ENCODE measurements around the gene KIF2C. TPM values are rescaled to one million over a fixed set of nuclear protein-coding genes. Genes with fewer than 3 reads are reported as not detected.

KIF2C gene
- total RNA-seq, 1 experiment from 2014 or later = 92.6 TPM

GRCh38 chr1:44817307-44817706, 77.7 kb downstream of the KIF2C start:
- RAD21 ChIA-PET (ENCODE audit: low non-redundant PET in 1 of 2, low total read pairs in 2 of 2, uncharacterized antibody in 2 of 2, unreplicated experiment in 2 of 2) = interaction anchor here (0.6 to 0.9 kb wide), 2 partner anchors 20 to 24 kb away, joined by 3 read pairs; no protein-coding TSS in a partner anchor
- intact Hi-C loops (cut with micrococcal nuclease) = no loop called here
- Histone ChIP-seq H3K4me1 (ENCODE audit: control insufficient read depth in 1 of 2, insufficient read depth in 2 of 2, low read length in 2 of 2) (peaks cover 11 to 39% of the 10 kb centered on the region in 2 experiments), H3K9me2 (ENCODE audit: insufficient read depth) (no peaks in the 10 kb centered on the region), H3K36me3 (ENCODE audit: control insufficient read depth in 1 of 2, insufficient read depth in 2 of 2, low read length in 2 of 2) (no peaks in the 10 kb centered on the region), H3K9me3 (ENCODE audit: control insufficient read depth in 1 of 2, insufficient read depth in 1 of 2, low read depth in 1 of 2, low read length in 2 of 2) (no peaks in the 10 kb centered on the region), H3K27me3 (ENCODE audit: insufficient read depth, low read length) (no peaks in the 10 kb centered on the region), H3K4me2 (ENCODE audit: low read length) (no peak overlapping the region), H2AFZ (ENCODE audit: low read depth, low read length, poor library complexity, severe bottlenecking) (no peak overlapping the region), H4K20me1 (ENCODE audit: insufficient read depth) (no peaks in the 10 kb centered on the region), H3K4me3 (replicated peaks in 1 of 2; ENCODE audit: low read depth in 1 of 2, low read length in 2 of 2) (no peak overlapping the region), H3K79me2 (ENCODE audit: insufficient read depth, low read length) (no peaks in the 10 kb centered on the region), H3K9ac (ENCODE audit: low read length) (no peak overlapping the region), H3K27ac (ENCODE audit: low read depth, low read length) (no peak overlapping the region)
- POLR2A ChIA-PET = interaction anchor here (0.8 to 9.1 kb wide), 5 partner anchors 9 to 96 kb away, joined by 3 to 200 read pairs (median 86); partner anchors contain the start of genes BTBD19, DYNLT4, PLK3 and RNU5D-1
- TF ChIP-seq REST (IDR thresholded peaks at IDR 0.05; ENCODE audit: low read depth) (no peak), ZFX (IDR thresholded peaks at IDR 0.05) (no peak), MAX (IDR thresholded peaks at IDR 0.05) (no peak), ZBTB33 (IDR thresholded peaks at IDR 0.05; ENCODE audit: extremely low read depth, insufficient replicate concordance, low read length) (no peak), EZH2phosphoT487 (IDR thresholded peaks at IDR 0.05; ENCODE audit: borderline replicate concordance) (no peak), FOSL1 (IDR thresholded peaks at IDR 0.05; ENCODE audit: low read depth) (no peak), EGR1 (IDR thresholded peaks at IDR 0.05; ENCODE audit: low read depth) (no peak), TCF7L2 (IDR thresholded peaks at IDR 0.05; ENCODE audit: borderline replicate concordance, extremely low read depth, insufficient read depth, insufficient read length) (no peak), EZH2 (IDR thresholded peaks at IDR 0.05) (no peak)
- CTCF ChIA-PET = interaction anchor here (0.9 to 1.7 kb wide), 2 partner anchors 8 to 23 kb away, joined by 4 to 7 read pairs; partner anchors contain the start of gene BTBD19
- BruUV-seq (replicated peaks) = no TSS peak
- ATAC-seq (no peak), DNase-seq (ENCODE audit: low read depth, low spot score) (no peak)

Other genes starting within 250 kb of the KIF2C start
- 10.8 TPM for gene TMEM53, start 65.4 kb upstream of the KIF2C start, total RNA-seq (2021; ENCODE audit: unreplicated experiment)
- gene ARMH1, start 65.1 kb upstream of the KIF2C start, total RNA-seq (2021; ENCODE audit: unreplicated experiment) = 3.2 TPM
- gene RNU5D-1, start 8.7 kb upstream of the KIF2C start, total RNA-seq (2021; ENCODE audit: unreplicated experiment) = not detected
- gene RPS8, start 35.7 kb downstream of the KIF2C start, total RNA-seq (2021; ENCODE audit: unreplicated experiment) = 2,296 TPM
- 0.52 TPM for gene BEST4, start 48.3 kb downstream of the KIF2C start, total RNA-seq (2021; ENCODE audit: unreplicated experiment)
- 56.1 TPM for gene PLK3, start 60.5 kb downstream of the KIF2C start, total RNA-seq (2021; ENCODE audit: unreplicated experiment)
- gene DYNLT4, start 67.5 kb downstream of the KIF2C start, total RNA-seq (2021; ENCODE audit: unreplicated experiment) = 0.96 TPM
- gene BTBD19, start 68.7 kb downstream of the KIF2C start, total RNA-seq (2021; ENCODE audit: unreplicated experiment) = 11.6 TPM
- gene PTCH2, start 103.4 kb downstream of the KIF2C start, total RNA-seq (2021; ENCODE audit: unreplicated experiment) = 1.3 TPM
- gene EIF2B3, start 246.8 kb downstream of the KIF2C start, total RNA-seq (2021; ENCODE audit: unreplicated experiment) = 17.7 TPM